PC-9 (cell line): Measurements from ENCODE around the gene CCDC89. TPM values are rescaled to one million over a fixed set of nuclear protein-coding genes. Genes with fewer than 3 reads are reported as not detected.
A peak's percentile ranks its signal among the peaks of the same experiment; 100 is the strongest.

Experiments
- BruUV-seq: library from RNA; stranded (reverse); fragments of 400-500 nt; replicated peaks from 2 replicates; lab custom pipeline; 2021; lab: Mats Ljungman, UMichigan
- CTCF ChIA-PET: fragments of 300-600 bp; sonication (Branson Sonifier 250); formaldehyde crosslinking; loops from one replicate; lab custom pipeline; 2022; ENCODE audit warnings: antibody characterized with exemption; lab: Charles Lee
- POLR2A ChIA-PET: fragments of 300-600 bp; sonication (Branson Sonifier 250); formaldehyde crosslinking; loops from one replicate; lab custom pipeline; 2022; ENCODE audit warnings: antibody characterized with exemption; ENCODE audit not compliant: unreplicated experiment; lab: Charles Lee
- DNase-seq, 2 experiments: peaks; one replicate each; pipeline versions ENCODE4 v3.0.0 to v3.0.0-alpha.2; 2015 to 2022; ENCODE audit warnings: mixed read lengths in 1 of 2
- H2AFZ ChIP-seq: fragments of 200-600 bp; sonication (generic); 2 replicates; pipeline ENCODE4 v1.8.1; 2017; ENCODE audit warnings: antibody characterized with exemption
- H3F3A ChIP-seq: fragments of 200-600 bp; sonication (generic); 2 replicates; pipeline ENCODE4 v1.8.1; 2017; ENCODE audit warnings: antibody characterized with exemption, mild to moderate bottlenecking, low read depth; ENCODE audit not compliant: insufficient read depth
- H3K27ac ChIP-seq: fragments of 200-600 bp; sonication (generic); 2 replicates; pipeline ENCODE4 v1.6.1; 2016; ENCODE audit warnings: mixed run types
- H3K27me3 ChIP-seq: fragments of 200-600 bp; sonication (generic); 2 replicates; pipeline ENCODE4 v1.6.1; 2016; ENCODE audit warnings: low read depth, mixed run types; ENCODE audit not compliant: insufficient read depth
- H3K36me3 ChIP-seq: fragments of 200-600 bp; sonication (generic); 2 replicates; pipeline ENCODE4 v1.6.1; 2016; ENCODE audit warnings: low read depth, mixed run types
- H3K4me1 ChIP-seq: fragments of 200-600 bp; sonication (generic); replicated peaks from 2 replicates; pipeline ENCODE4 v1.6.1; 2016; ENCODE audit warnings: mixed run types; ENCODE audit not compliant: insufficient read depth
- H3K4me2 ChIP-seq: fragments of 200-600 bp; sonication (generic); 2 replicates; pipeline ENCODE4 v1.6.1; 2017; ENCODE audit warnings: mixed run types
- H3K4me3 ChIP-seq: fragments of 200-600 bp; sonication (generic); 2 replicates; pipeline ENCODE4 v1.6.1; 2016; ENCODE audit warnings: mixed run types
- H3K79me2 ChIP-seq: fragments of 200-600 bp; sonication (generic); 2 replicates; pipeline ENCODE4 v1.6.1; 2017; ENCODE audit warnings: low read depth, mixed run types
- H3K9me2 ChIP-seq: fragments of 200-600 bp; sonication (generic); 2 replicates; pipeline ENCODE4 v1.8.1; 2017; ENCODE audit warnings: mild to moderate bottlenecking; ENCODE audit not compliant: insufficient read depth
- H3K9me3 ChIP-seq: fragments of 200-600 bp; sonication (generic); 2 replicates; pipeline ENCODE4 v1.8.1; 2016; ENCODE audit warnings: low read depth; ENCODE audit not compliant: insufficient read depth
- H4K20me1 ChIP-seq: fragments of 200-600 bp; sonication (generic); 2 replicates; pipeline ENCODE4 v1.8.1; 2017; ENCODE audit not compliant: insufficient read depth
- EZH2 ChIP-seq: fragments of 200-600 bp; sonication (generic); IDR thresholded peaks from 2 replicates; pipeline ENCODE4 v1.8.0; 2017; ENCODE audit warnings: antibody characterized with exemption, low read depth
- intact Hi-C: fragments of 100-400 bp; cut with micrococcal nuclease; formaldehyde crosslinking; loops from one replicate; pipeline ENCODE4 v1.10.0; 2022; ENCODE audit not compliant: unreplicated experiment
- total RNA-seq: library from RNA; stranded (reverse); gene quantifications from 2 replicates; pipeline ENCODE4 v1.2.3, GENCODE V29; 2021
- TF ChIP-seq, protein P1 (sequence below): fragments of 200-600 bp; sonication (generic); conservative IDR thresholded peaks from 2 replicates; pipeline ENCODE4 v1.6.1; 2017; ENCODE audit warnings: mixed run types, antibody characterized with exemption, mild to moderate bottlenecking, moderate library complexity

CCDC89 gene
- total RNA-seq, 1 experiment from 2014 or later = 0.50 TPM

DNA sequence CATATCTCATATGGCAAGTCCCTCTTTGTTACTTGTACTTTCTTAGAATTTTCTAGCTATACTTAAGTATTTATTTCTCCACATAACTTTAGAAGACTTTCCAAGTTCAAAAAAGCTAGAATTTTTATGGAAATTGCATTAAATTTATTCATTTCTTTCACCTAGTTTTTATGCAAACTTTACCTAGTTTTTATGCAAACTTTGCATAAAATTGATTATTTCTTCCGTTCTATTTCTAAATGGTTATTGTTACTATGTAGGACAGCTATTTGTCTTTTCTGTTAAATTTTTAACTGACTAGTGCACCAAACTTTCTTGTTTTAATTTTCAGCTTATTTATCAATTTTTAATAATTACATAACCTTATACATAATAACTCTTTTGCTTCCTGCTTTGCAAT lies 17.8 kb downstream of the CCDC89 start:
- Histone ChIP-seq H3F3A (peaks cover 7% of the 10 kb centered on the region; the same call in 1 of the 2 replicates), H3K9me3 (no peaks in the 10 kb centered on the region), H2AFZ (no peak overlapping the region), H3K4me2 (no peak overlapping the region), H3K27ac (no peak overlapping the region), H3K79me2 (peaks cover 17% of the 10 kb centered on the region), H3K4me3 (no peak overlapping the region), H4K20me1 (peaks cover 9% of the 10 kb centered on the region), H3K36me3 (peaks cover 7% of the 10 kb centered on the region), H3K9me2 (no peaks in the 10 kb centered on the region), H3K4me1 (peaks cover 7% of the 10 kb centered on the region), H3K27me3 (no peaks in the 10 kb centered on the region)
- BruUV-seq = no TSS peak
- no peak for TF ChIP-seq EZH2
- TF ChIP-seq, protein P1, sequence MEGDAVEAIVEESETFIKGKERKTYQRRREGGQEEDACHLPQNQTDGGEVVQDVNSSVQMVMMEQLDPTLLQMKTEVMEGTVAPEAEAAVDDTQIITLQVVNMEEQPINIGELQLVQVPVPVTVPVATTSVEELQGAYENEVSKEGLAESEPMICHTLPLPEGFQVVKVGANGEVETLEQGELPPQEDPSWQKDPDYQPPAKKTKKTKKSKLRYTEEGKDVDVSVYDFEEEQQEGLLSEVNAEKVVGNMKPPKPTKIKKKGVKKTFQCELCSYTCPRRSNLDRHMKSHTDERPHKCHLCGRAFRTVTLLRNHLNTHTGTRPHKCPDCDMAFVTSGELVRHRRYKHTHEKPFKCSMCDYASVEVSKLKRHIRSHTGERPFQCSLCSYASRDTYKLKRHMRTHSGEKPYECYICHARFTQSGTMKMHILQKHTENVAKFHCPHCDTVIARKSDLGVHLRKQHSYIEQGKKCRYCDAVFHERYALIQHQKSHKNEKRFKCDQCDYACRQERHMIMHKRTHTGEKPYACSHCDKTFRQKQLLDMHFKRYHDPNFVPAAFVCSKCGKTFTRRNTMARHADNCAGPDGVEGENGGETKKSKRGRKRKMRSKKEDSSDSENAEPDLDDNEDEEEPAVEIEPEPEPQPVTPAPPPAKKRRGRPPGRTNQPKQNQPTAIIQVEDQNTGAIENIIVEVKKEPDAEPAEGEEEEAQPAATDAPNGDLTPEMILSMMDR = no peak
- DNase-seq = no peak
- POLR2A ChIA-PET = no interaction called here
- intact Hi-C loops = loop anchor here (10.0 kb wide), 2 partner anchors 177 to 577 kb away; partner anchors contain the start of gene EED
- CTCF ChIA-PET = no interaction called here

DNA sequence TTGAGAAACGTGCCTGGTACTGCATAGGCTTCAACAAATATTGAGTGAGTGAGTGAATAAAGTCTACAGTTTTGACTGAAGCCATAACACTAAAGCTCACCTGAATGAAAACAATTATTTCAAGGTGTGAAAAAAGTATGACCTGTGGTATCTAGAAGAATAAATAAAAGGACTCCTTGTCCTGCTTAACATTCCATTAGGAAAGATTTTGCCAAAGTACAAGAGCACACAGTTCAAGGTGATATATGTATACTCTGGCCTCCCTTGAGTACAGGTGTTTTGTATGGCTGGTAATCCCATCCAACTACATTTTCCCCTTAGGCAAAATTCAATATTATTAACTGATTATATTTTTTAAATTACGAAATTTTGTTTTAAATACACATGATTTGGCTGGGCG lies 19.3 kb downstream of the CCDC89 start:
- TF ChIP-seq EZH2 = no peak
- TF ChIP-seq, protein P1 = no peak
- peaks cover 20% of the 10 kb centered on the region for H3K36me3 ChIP-seq
- H3K4me1 ChIP-seq = peaks cover 16% of the 10 kb centered on the region
- H3K27me3 ChIP-seq = no peaks in the 10 kb centered on the region
- no peaks in the 10 kb centered on the region for H3K9me3 ChIP-seq
- ChIA-PET CTCF (no interaction called here), POLR2A (no interaction called here)
- H4K20me1 ChIP-seq = peaks cover 22% of the 10 kb centered on the region
- intact Hi-C loops = loop anchor here (10.0 kb wide), 2 partner anchors 178 to 578 kb away; partner anchors contain the start of gene EED
- H3K4me3 ChIP-seq = no peak overlapping the region
- H2AFZ ChIP-seq = peak overlapping the region; percentile 10; the same call in 1 of the 2 replicates
- H3K27ac ChIP-seq = peak overlapping the region; percentile 6; the same call in 1 of the 2 replicates
- peaks cover 32% of the 10 kb centered on the region for H3K79me2 ChIP-seq
- peak in 1 of 2 experiments; percentile 27 for DNase-seq
- H3F3A ChIP-seq = peaks cover 7% of the 10 kb centered on the region; the same call in 1 of the 2 replicates
- no peak overlapping the region for H3K4me2 ChIP-seq
- H3K9me2 ChIP-seq = no peaks in the 10 kb centered on the region
- no TSS peak for BruUV-seq

DNA sequence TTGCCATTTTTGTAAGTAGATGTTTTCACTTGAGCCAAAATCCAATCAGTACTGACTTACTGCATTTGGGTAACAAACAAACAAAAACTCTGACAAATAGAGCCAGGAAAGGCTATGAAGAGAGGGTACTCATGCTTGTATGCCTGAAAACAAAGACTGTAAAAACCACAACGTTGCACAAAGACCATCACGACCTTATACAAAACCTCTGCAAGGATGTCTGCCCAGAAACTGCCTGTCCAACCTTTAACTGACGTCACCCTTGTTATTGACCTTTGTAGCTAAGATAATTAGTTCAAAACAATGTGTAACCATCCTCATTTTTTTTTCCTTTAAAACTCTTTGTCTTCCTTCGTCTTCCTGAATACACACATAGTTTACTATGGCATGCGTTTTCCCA lies 20.3 kb downstream of the CCDC89 start:
- H3K4me1 ChIP-seq = peaks cover 25% of the 10 kb centered on the region
- intact Hi-C loops = loop anchor here (2.0 to 10.0 kb wide), 4 partner anchors 17 to 579 kb away; partner anchors contain the start of genes EED and TMEM126B
- no TSS peak for BruUV-seq

More for the DNA sequence above, 20.3 kb downstream of the CCDC89 start:
- no peaks in the 10 kb centered on the region for H3K9me2 ChIP-seq
- H3K36me3 ChIP-seq = peaks cover 29% of the 10 kb centered on the region
- H3K27ac ChIP-seq = peak overlapping the region; percentile 93
- H2AFZ ChIP-seq = peak overlapping the region; percentile 78
- ChIA-PET POLR2A (no interaction called here), CTCF (no interaction called here)
- H3K79me2 ChIP-seq = peaks cover 42% of the 10 kb centered on the region
- no peaks in the 10 kb centered on the region for H3K27me3 ChIP-seq
- no peak overlapping the region for H3K4me3 ChIP-seq
- TF ChIP-seq, protein P1 = no peak
- no peak for TF ChIP-seq EZH2
- peaks cover 7% of the 10 kb centered on the region; the same call in 1 of the 2 replicates for H3F3A ChIP-seq
- H3K9me3 ChIP-seq = no peaks in the 10 kb centered on the region
- H3K4me2 ChIP-seq = peak overlapping the region; percentile 98
- H4K20me1 ChIP-seq = peaks cover 32% of the 10 kb centered on the region
- peak in 1 of 2 experiments; percentile 33 for DNase-seq
